RWPE2 (cell line): ENCODE measurements around the gene PAXX.
A peak's percentile ranks its signal among the peaks of the same experiment; 100 is the strongest.

Source experiments
- ATAC-seq: fragments of 200-7000 bp; cut with Tn5 transposase; 3 replicates; pipeline ENCODE4 v1.9.1; 2021; ENCODE audit warnings: low read depth
- DNase-seq: peaks from one replicate; pipeline ENCODE4 v3.0.0-alpha.2; 2020; ENCODE audit warnings: low spot score
- H3K27ac ChIP-seq: fragments of 450-650 bp; 2 replicates; pipeline ENCODE4 v1.5.1; 2017; ENCODE audit warnings: mild to moderate bottlenecking; ENCODE audit not compliant: poor library complexity, severe bottlenecking
- H3K27me3 ChIP-seq: fragments of 250-450 bp; sonication (Bioruptor Pico); 2 replicates; pipeline ENCODE4 v1.5.1; 2021; ENCODE audit warnings: mild to moderate bottlenecking, moderate library complexity; ENCODE audit not compliant: insufficient read depth, poor library complexity, severe bottlenecking
- H3K36me3 ChIP-seq: fragments of 250-450 bp; sonication (Bioruptor Pico); 2 replicates; pipeline ENCODE4 v1.5.1; 2020; ENCODE audit warnings: low read depth, mild to moderate bottlenecking, moderate library complexity
- H3K4me1 ChIP-seq: fragments of 250-450 bp; sonication (Bioruptor Pico); 2 replicates; pipeline ENCODE4 v1.5.1; 2021; ENCODE audit warnings: mild to moderate bottlenecking, moderate library complexity; ENCODE audit not compliant: insufficient read depth, poor library complexity, severe bottlenecking
- H3K4me3 ChIP-seq: fragments of 250-450 bp; sonication (Bioruptor Pico); 2 replicates; pipeline ENCODE4 v1.5.1; 2021; ENCODE audit warnings: mild to moderate bottlenecking, moderate library complexity; ENCODE audit not compliant: severe bottlenecking
- H3K9me3 ChIP-seq: fragments of 250-450 bp; sonication (Bioruptor Pico); 2 replicates; pipeline ENCODE4 v1.5.1; 2021; ENCODE audit warnings: mild to moderate bottlenecking, moderate library complexity; ENCODE audit not compliant: severe bottlenecking
- CTCF ChIP-seq: fragments of 450-650 bp; IDR thresholded peaks from one replicate; pipeline ENCODE4 v1.5.1; 2017; ENCODE audit warnings: mild to moderate bottlenecking, moderate library complexity; ENCODE audit not compliant: poor library complexity, severe bottlenecking

PAXX gene

DNA sequence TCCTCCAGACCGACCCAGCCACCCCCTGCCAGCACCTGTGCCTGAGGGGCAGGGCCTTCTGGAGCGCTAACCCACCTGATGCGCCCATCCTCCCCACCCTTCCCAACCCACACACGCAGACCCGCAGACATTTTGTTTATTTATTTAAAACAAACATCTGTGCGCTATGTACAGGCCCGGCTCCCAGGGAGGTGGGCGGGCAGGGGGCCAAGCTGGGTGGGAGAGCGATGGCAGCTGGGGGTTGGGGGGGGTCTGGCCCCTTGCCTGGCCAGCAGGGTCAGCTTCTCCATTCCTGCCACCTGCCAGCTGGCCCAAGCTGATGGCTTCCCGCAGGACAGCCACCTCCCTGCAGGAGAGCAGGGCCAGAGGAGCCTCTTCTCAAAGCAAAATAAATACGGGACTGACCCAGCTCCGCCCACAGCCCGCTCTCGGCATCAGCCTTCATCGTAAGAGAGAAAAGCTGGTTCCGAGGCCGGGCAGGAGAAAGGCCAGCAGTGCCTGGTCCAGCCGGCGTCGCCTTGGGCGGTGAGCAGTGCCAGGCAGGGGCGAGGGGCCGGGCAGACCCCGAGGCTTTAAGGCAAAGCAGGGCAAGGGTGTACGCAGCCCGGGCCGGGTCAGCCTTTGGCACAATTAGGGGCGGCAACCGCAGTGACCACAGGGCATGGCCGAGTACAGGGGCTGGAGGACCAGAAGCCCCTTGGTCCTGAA lies 15.0 kb downstream of the PAXX start:
- 0 out of 3 replicates have a peak, but pooled peaks have one; percentile 17 for ATAC-seq
- Histone ChIP-seq H3K27ac (no peak overlapping the region), H3K4me1 (no peaks in the 10 kb centered on the region), H3K4me3 (no peak overlapping the region), H3K36me3 (no peaks in the 10 kb centered on the region), H3K9me3 (no peaks in the 10 kb centered on the region), H3K27me3 (no peaks in the 10 kb centered on the region)
- TF ChIP-seq CTCF = no peak
- no peak for DNase-seq

DNA sequence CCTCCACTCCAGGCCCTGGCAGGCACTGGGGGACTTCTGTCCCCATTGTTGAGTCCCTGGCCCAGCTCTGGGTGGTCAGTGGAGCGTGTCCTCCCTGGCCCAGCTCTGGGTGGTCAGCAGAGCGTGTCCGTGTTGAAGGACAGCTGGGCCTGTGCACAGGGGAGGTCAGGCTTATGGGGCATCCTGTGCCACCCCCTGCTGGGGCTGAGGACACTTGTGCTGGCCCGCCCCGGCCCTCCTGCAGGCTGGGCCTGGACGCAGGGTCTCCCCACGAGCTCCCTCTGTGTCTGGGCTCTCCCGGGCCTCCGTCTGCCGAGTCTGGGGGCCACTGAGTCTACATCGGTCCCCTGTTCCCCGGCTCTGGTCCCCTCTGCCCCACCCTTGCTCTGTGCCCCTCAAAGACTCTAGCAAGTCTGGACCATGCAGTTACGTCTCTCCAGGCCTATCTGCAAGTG lies 15.6 kb downstream of the PAXX start:
- TF ChIP-seq CTCF = no peak
- Histone ChIP-seq H3K27ac (no peak overlapping the region), H3K4me1 (no peaks in the 10 kb centered on the region), H3K4me3 (no peak overlapping the region), H3K27me3 (no peaks in the 10 kb centered on the region), H3K36me3 (no peaks in the 10 kb centered on the region), H3K9me3 (no peaks in the 10 kb centered on the region)
- ATAC-seq (no peak; the same call in 2 of the 3 replicates), DNase-seq (no peak)

GRCh38 chr9:137008312-137008711 lies 16.1 kb downstream of the PAXX start:
- no peak for DNase-seq
- no peak overlapping the region for H3K4me3 ChIP-seq
- ATAC-seq = no peak
- no peaks in the 10 kb centered on the region for H3K9me3 ChIP-seq
- H3K27ac ChIP-seq = no peak overlapping the region
- TF ChIP-seq CTCF = no peak
- H3K36me3 ChIP-seq = no peaks in the 10 kb centered on the region
- no peaks in the 10 kb centered on the region for H3K4me1 ChIP-seq
- H3K27me3 ChIP-seq = no peaks in the 10 kb centered on the region

DNA sequence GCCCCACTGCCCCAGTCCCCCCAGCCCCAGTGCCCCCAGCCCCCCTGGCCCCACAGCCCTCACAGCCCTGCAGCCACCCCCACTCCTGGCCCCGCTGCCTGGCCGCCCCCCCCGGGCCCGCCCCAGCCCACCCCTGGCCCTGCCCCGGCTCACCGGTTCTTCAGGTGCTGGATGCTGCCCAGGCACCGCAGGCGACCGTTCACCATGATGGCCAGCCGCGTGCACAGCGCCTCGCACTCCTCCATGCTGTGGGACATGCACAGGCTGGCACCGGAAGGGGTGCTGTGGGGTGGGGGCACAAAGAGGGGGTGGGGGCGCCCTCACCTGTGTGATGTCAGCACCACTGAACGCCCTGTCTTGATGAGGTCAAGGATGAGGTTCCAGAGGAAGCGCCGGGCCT lies 17.0 kb downstream of the PAXX start:
- Histone ChIP-seq H3K36me3 (no peaks in the 10 kb centered on the region), H3K4me3 (no peak overlapping the region), H3K27ac (no peak overlapping the region), H3K27me3 (no peaks in the 10 kb centered on the region), H3K9me3 (no peaks in the 10 kb centered on the region), H3K4me1 (no peaks in the 10 kb centered on the region)
- no peak for TF ChIP-seq CTCF
- DNase-seq = no peak
- no peak for ATAC-seq
